ENCODE measurements around the gene CD6. TPM values are rescaled to one million over a fixed set of nuclear protein-coding genes. Genes with fewer than 3 reads are reported as not detected.

The CD6 gene
- total and polyA plus RNA-seq, 2 experiments from 2014 or later: 0.03 TPM; not detected in 1

DNA sequence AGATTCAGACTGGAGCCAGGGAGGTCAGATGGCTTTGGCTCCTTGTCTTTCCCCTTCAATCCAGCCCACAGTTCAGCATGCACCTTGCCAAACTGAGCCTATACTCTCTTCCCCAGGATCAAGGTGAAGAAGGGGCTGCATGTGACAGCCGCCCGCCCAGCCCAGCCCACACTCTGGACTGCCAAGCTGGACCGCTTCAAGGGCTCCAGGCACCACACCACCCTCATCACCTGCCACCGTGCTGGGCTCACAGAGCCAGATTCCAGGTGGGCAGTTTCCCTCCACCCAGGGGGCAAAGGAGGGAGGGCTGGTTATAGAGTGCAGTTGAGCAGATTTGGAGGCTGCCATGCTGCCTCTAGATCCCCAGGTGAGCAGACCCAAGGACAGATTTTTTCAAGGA is 41.1 kb upstream of the CD6 start:
- no peak for DNase-seq (ENCODE audit: low spot score)
- no peaks in the 10 kb centered on the region for H3K9me3 ChIP-seq (ENCODE audit: low read depth)
- no peak overlapping the region for H3K4me3 ChIP-seq
- WGBS (ENCODE audit: low lambda C conversion rate, missing lambda C conversion rate): 98% methylated on average over 4 of the region's 4 CpGs
- TF ChIP-seq EZH2phosphoT487 (IDR thresholded peaks at IDR 0.05; ENCODE audit: low read depth, severe bottlenecking, unreplicated experiment) (no peak), EZH2 (IDR thresholded peaks at IDR 0.05; ENCODE audit: borderline replicate concordance) (no peak)
- TF ChIP-seq, protein P1, sequence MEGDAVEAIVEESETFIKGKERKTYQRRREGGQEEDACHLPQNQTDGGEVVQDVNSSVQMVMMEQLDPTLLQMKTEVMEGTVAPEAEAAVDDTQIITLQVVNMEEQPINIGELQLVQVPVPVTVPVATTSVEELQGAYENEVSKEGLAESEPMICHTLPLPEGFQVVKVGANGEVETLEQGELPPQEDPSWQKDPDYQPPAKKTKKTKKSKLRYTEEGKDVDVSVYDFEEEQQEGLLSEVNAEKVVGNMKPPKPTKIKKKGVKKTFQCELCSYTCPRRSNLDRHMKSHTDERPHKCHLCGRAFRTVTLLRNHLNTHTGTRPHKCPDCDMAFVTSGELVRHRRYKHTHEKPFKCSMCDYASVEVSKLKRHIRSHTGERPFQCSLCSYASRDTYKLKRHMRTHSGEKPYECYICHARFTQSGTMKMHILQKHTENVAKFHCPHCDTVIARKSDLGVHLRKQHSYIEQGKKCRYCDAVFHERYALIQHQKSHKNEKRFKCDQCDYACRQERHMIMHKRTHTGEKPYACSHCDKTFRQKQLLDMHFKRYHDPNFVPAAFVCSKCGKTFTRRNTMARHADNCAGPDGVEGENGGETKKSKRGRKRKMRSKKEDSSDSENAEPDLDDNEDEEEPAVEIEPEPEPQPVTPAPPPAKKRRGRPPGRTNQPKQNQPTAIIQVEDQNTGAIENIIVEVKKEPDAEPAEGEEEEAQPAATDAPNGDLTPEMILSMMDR (IDR thresholded peaks at IDR 0.05; ENCODE audit: poor library complexity): no peak
- H3K27me3 ChIP-seq: no peaks in the 10 kb centered on the region
- no peaks in the 10 kb centered on the region for H3K36me3 ChIP-seq (replicated peaks; ENCODE audit: insufficient read depth, low read depth)
- H3K9me2 ChIP-seq (replicated peaks; ENCODE audit: insufficient read depth): no peaks in the 10 kb centered on the region
- no peaks in the 10 kb centered on the region for H4K20me1 ChIP-seq (ENCODE audit: insufficient read depth, poor library complexity, severe bottlenecking)
- H3K4me2 ChIP-seq: no peak overlapping the region
- H2AFZ ChIP-seq: no peak overlapping the region
- H3K79me2 ChIP-seq: peaks cover 1% of the 10 kb centered on the region
- no peaks in the 10 kb centered on the region for H3K4me1 ChIP-seq (ENCODE audit: insufficient read depth)
- H3K27ac ChIP-seq: no peak overlapping the region

- H3K27ac ChIP-seq: no peak overlapping the region
- H3K4me1 ChIP-seq (ENCODE audit: insufficient read depth): no peaks in the 10 kb centered on the region
- H3K27me3 ChIP-seq: no peaks in the 10 kb centered on the region
- no peaks in the 10 kb centered on the region for H3K36me3 ChIP-seq (replicated peaks; ENCODE audit: insufficient read depth, low read depth)
- DNase-seq (ENCODE audit: low spot score): no peak
- H3K79me2 ChIP-seq: no peaks in the 10 kb centered on the region
- no peaks in the 10 kb centered on the region for H4K20me1 ChIP-seq (ENCODE audit: insufficient read depth, poor library complexity, severe bottlenecking)
- H3K4me2 ChIP-seq: no peak overlapping the region
- no peak overlapping the region for H3K4me3 ChIP-seq
- no peak overlapping the region for H2AFZ ChIP-seq
- TF ChIP-seq EZH2 (IDR thresholded peaks at IDR 0.05; ENCODE audit: borderline replicate concordance) (no peak), EZH2phosphoT487 (IDR thresholded peaks at IDR 0.05; ENCODE audit: low read depth, severe bottlenecking, unreplicated experiment) (no peak)
- TF ChIP-seq, protein P1 (IDR thresholded peaks at IDR 0.05; ENCODE audit: poor library complexity): no peak
- no peaks in the 10 kb centered on the region for H3K9me2 ChIP-seq (replicated peaks; ENCODE audit: insufficient read depth)
- 90% methylated on average over 9 of the region's 9 CpGs for WGBS (ENCODE audit: low lambda C conversion rate, missing lambda C conversion rate)
- H3K9me3 ChIP-seq (ENCODE audit: low read depth): no peaks in the 10 kb centered on the region
Observed at GRCh38 chr11:60931917-60932316, 39.6 kb upstream of the CD6 start.

DNA sequence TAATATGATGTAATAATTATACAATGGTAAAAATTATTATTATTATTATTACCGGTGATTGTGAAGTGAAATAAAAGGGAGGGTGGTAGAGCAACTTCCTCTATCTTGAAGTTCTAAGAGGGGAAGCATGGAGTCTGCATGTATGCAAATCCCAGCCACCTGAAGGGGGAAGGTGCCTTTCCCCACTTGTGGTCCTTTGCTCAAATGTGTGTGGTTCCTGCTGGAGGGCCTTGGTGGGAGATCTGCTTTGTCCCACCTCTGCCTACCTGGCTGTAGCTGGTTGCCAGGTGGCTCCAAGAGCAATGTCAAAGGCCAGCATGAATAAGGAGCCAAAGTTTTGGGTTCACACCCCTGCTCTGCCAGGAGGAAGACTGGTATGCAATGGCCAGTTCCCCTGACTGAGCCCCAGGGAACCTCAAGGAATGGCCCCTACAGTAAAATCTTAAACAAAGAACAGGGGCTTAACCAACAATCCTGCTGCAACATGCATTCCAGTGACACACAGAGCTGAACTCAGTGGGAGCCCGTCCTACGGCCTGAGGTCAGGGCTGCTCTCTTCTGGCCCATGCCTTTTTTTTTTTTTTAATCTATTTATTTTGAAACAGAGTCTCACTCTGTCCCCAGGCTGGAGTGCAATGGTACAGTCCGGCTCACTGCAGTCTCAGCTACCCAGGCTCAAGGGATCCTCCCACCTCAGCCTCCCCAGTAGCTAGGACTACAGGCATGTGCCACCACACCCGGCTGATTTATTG is 38.7 kb upstream of the CD6 start:
- no peak for DNase-seq (ENCODE audit: low spot score)
- H3K4me3 ChIP-seq: no peak overlapping the region
- H3K27me3 ChIP-seq: no peaks in the 10 kb centered on the region
- H4K20me1 ChIP-seq (ENCODE audit: insufficient read depth, poor library complexity, severe bottlenecking): no peaks in the 10 kb centered on the region
- H2AFZ ChIP-seq: no peak overlapping the region
- no peaks in the 10 kb centered on the region for H3K9me3 ChIP-seq (ENCODE audit: low read depth)
- 77% methylated on average over 5 of the region's 5 CpGs for WGBS (ENCODE audit: low lambda C conversion rate, missing lambda C conversion rate)
- H3K4me1 ChIP-seq (ENCODE audit: insufficient read depth): no peaks in the 10 kb centered on the region
- H3K36me3 ChIP-seq (replicated peaks; ENCODE audit: insufficient read depth, low read depth): no peaks in the 10 kb centered on the region
- H3K9me2 ChIP-seq (replicated peaks; ENCODE audit: insufficient read depth): no peaks in the 10 kb centered on the region
- no peak overlapping the region for H3K4me2 ChIP-seq
- TF ChIP-seq, protein P1 (IDR thresholded peaks at IDR 0.05; ENCODE audit: poor library complexity): no peak
- TF ChIP-seq EZH2phosphoT487 (IDR thresholded peaks at IDR 0.05; ENCODE audit: low read depth, severe bottlenecking, unreplicated experiment) (no peak), EZH2 (IDR thresholded peaks at IDR 0.05; ENCODE audit: borderline replicate concordance) (no peak)
- H3K27ac ChIP-seq: no peak overlapping the region
- no peaks in the 10 kb centered on the region for H3K79me2 ChIP-seq
